HCT116 (cell line): ENCODE data around the gene BTBD9. TPM values are rescaled to one million over a fixed set of nuclear protein-coding genes. Genes with fewer than 3 reads are reported as not detected.

Experiments used
- ATAC-seq: fragments of 200-7000 bp; cut with Tn5 transposase; 2 replicates; pipeline ENCODE4 v1.9.1; 2020; ENCODE audit warnings: mild to moderate bottlenecking, moderate library complexity
- BruUV-seq: library from RNA; stranded (reverse); fragments of 400-500 nt; replicated peaks from 2 replicates; lab custom pipeline; 2021; lab: Mats Ljungman, UMichigan
- CTCF ChIA-PET: fragments of 300-600 bp; sonication (Branson Sonifier 250); formaldehyde crosslinking; loops from one replicate; lab custom pipeline; 2021; ENCODE audit warnings: antibody characterized with exemption; lab: Charles Lee
- POLR2A ChIA-PET: fragments of 300-600, 350-600 bp; sonication (Branson Sonifier 250); formaldehyde crosslinking; loops from one replicate; lab custom pipeline; 2021; ENCODE audit warnings: antibody characterized with exemption; lab: Charles Lee
- RAD21 ChIA-PET, 2 experiments: fragments of 300-600 bp; sonication (Branson Sonifier 250); formaldehyde crosslinking; loops; one replicate each; lab custom pipeline; 2023; ENCODE audit warnings: low total read pairs in 2 of 2; ENCODE audit not compliant: uncharacterized antibody in 2 of 2, unreplicated experiment in 2 of 2, low non-redundant PET in 1 of 2; lab: Charles Lee
- DNase-seq: peaks from one replicate; pipeline ENCODE4 v3.0.0-alpha.2; 2010; ENCODE audit warnings: low read depth, low spot score
- H2AFZ ChIP-seq: fragments of 200-600 bp; shearing (Covaris generic), sonication (generic); 2 replicates; pipeline ENCODE4 v1.6.1; 2017; ENCODE audit warnings: low read depth, mixed run types, mixed read lengths, antibody characterized with exemption, low read length; ENCODE audit not compliant: poor library complexity, severe bottlenecking
- H3K27ac ChIP-seq: 2 replicates; pipeline ENCODE4 v1.5.1; 2012; ENCODE audit warnings: low read depth, low read length
- H3K27me3 ChIP-seq: fragments of 200-600 bp; sonication (generic); 2 replicates; pipeline ENCODE4 v1.6.1; 2016; ENCODE audit warnings: mixed run types, low read length, mixed read lengths; ENCODE audit not compliant: insufficient read depth
- H3K36me3 ChIP-seq, 2 experiments: fragments of 200-500 bp in 1 of 2; fragments of 200-600 bp in 1 of 2; sonication (Bioruptor generic) in 1 of 2; sonication (generic) in 1 of 2; 2 replicates each; pipeline versions ENCODE4 v1.5.1 to v1.6.1; 2014 to 2016; ENCODE audit warnings: low read length in 2 of 2, inconsistent platforms in 1 of 2, mixed read lengths in 1 of 2, mixed run types in 1 of 2; ENCODE audit not compliant: insufficient read depth in 2 of 2, control insufficient read depth in 1 of 2
- H3K4me1 ChIP-seq, 2 experiments: fragments of 200-600 bp in 1 of 2; sonication (generic) in 1 of 2; 2 replicates each; pipeline versions ENCODE4 v1.5.1 to v1.6.1; 2012 to 2017; ENCODE audit warnings: low read length in 2 of 2, inconsistent platforms in 1 of 2, mild to moderate bottlenecking in 1 of 2, mixed read lengths in 1 of 2, mixed run types in 1 of 2, moderate library complexity in 1 of 2; ENCODE audit not compliant: insufficient read depth in 2 of 2, control insufficient read depth in 1 of 2
- H3K4me2 ChIP-seq: fragments of 200-600 bp; sonication (generic); 2 replicates; pipeline ENCODE4 v1.6.1; 2017; ENCODE audit warnings: mixed run types, low read length, mixed read lengths
- H3K4me3 ChIP-seq, 2 experiments: fragments of 200-600 bp in 1 of 2; sonication (generic) in 1 of 2; replicated peaks in 1 of 2; 2 replicates each; pipeline ENCODE4 v1.5.1; 2011 to 2016; ENCODE audit warnings: low read length in 2 of 2, control low read depth in 1 of 2, low read depth in 1 of 2, mild to moderate bottlenecking in 1 of 2, mixed read lengths in 1 of 2, mixed run types in 1 of 2
- H3K79me2 ChIP-seq: fragments of 200-600 bp; sonication (generic); 2 replicates; pipeline ENCODE4 v1.6.1; 2017; ENCODE audit warnings: mild to moderate bottlenecking, mixed run types, low read length, moderate library complexity, mixed read lengths; ENCODE audit not compliant: insufficient read depth
- H3K9ac ChIP-seq: fragments of 200-600 bp; sonication (generic); 2 replicates; pipeline ENCODE4 v1.6.1; 2016; ENCODE audit warnings: low read length, mixed read lengths
- H3K9me2 ChIP-seq: fragments of 200-600 bp; sonication (generic), shearing (Covaris generic); 2 replicates; pipeline ENCODE4 v1.6.1; 2017; ENCODE audit warnings: mixed run types, mild to moderate bottlenecking, moderate library complexity; ENCODE audit not compliant: insufficient read depth
- H3K9me3 ChIP-seq, 2 experiments: fragments of 200-500 bp in 1 of 2; fragments of 200-600 bp in 1 of 2; sonication (Bioruptor generic) in 1 of 2; sonication (generic) in 1 of 2; 2 replicates each; pipeline ENCODE4 v1.6.1; 2014 to 2017; ENCODE audit warnings: low read length in 2 of 2, mixed read lengths in 2 of 2, inconsistent platforms in 1 of 2, low read depth in 1 of 2, mild to moderate bottlenecking in 1 of 2, mixed run types in 1 of 2, moderate library complexity in 1 of 2; ENCODE audit not compliant: control insufficient read depth in 1 of 2, insufficient read depth in 1 of 2
- H4K20me1 ChIP-seq: fragments of 200-600 bp; sonication (generic), shearing (Covaris generic); 2 replicates; pipeline ENCODE4 v1.6.1; 2017; ENCODE audit warnings: mixed run types, mild to moderate bottlenecking, moderate library complexity; ENCODE audit not compliant: insufficient read depth
- CBX3 ChIP-seq: IDR thresholded peaks from 2 replicates; pipeline ENCODE4 v1.6.1; 2012; ENCODE audit warnings: low read depth
- CEBPB ChIP-seq: IDR thresholded peaks from 2 replicates; pipeline ENCODE4 v1.6.1; 2012; ENCODE audit warnings: low read depth
- EGR1 ChIP-seq: IDR thresholded peaks from 2 replicates; pipeline ENCODE4 v1.6.1; 2012; ENCODE audit warnings: low read depth
- EZH2 ChIP-seq: fragments of 200-600 bp; sonication (generic); IDR thresholded peaks from 2 replicates; pipeline ENCODE4 v1.6.1; 2017; ENCODE audit warnings: antibody characterized with exemption, mixed run types
- EZH2phosphoT487 ChIP-seq: fragments of 200-600 bp; IDR thresholded peaks from 2 replicates; pipeline ENCODE4 v1.6.1; 2018; ENCODE audit warnings: antibody characterized with exemption, borderline replicate concordance
- POLR2AphosphoS5 ChIP-seq: IDR thresholded peaks from 2 replicates; pipeline ENCODE4 v1.6.1; 2011; ENCODE audit warnings: mild to moderate bottlenecking, low read depth, low read length, moderate library complexity
- SIN3A ChIP-seq: IDR thresholded peaks from 2 replicates; pipeline ENCODE4 v1.6.1; 2012; ENCODE audit warnings: low read depth
- SP1 ChIP-seq: IDR thresholded peaks from 2 replicates; pipeline ENCODE4 v1.6.1; 2012; ENCODE audit warnings: low read depth
- SRF ChIP-seq: IDR thresholded peaks from 2 replicates; pipeline ENCODE4 v1.6.1; 2012; ENCODE audit warnings: low read depth
- YY1 ChIP-seq: IDR thresholded peaks from 2 replicates; pipeline ENCODE4 v1.6.1; 2011; ENCODE audit warnings: low read length, low read depth, moderate library complexity, mild to moderate bottlenecking; ENCODE audit not compliant: insufficient replicate concordance; ENCODE audit errors: extremely low read depth
- ZFX ChIP-seq: fragments of 450-650 bp; IDR thresholded peaks from 2 replicates; pipeline ENCODE4 v1.6.1; 2017
- intact Hi-C: fragments of 100-400 bp; cut with micrococcal nuclease; formaldehyde crosslinking; loops from 2 replicates; pipeline ENCODE4 v1.10.0; 2022
- total RNA-seq: library from RNA; stranded (reverse); gene quantifications from one replicate; pipeline ENCODE4 v1.2.1, GENCODE V29; 2021; ENCODE audit not compliant: unreplicated experiment
- TF ChIP-seq, protein P1 (sequence below): IDR thresholded peaks from 2 replicates; pipeline ENCODE4 v1.6.1; 2012; ENCODE audit warnings: low read depth
- TF ChIP-seq, protein P2 (sequence below): IDR thresholded peaks from 2 replicates; pipeline ENCODE4 v1.6.1; 2012

Gene BTBD9
- total RNA-seq, 1 experiment from 2014 or later: 10.9 TPM

DNA sequence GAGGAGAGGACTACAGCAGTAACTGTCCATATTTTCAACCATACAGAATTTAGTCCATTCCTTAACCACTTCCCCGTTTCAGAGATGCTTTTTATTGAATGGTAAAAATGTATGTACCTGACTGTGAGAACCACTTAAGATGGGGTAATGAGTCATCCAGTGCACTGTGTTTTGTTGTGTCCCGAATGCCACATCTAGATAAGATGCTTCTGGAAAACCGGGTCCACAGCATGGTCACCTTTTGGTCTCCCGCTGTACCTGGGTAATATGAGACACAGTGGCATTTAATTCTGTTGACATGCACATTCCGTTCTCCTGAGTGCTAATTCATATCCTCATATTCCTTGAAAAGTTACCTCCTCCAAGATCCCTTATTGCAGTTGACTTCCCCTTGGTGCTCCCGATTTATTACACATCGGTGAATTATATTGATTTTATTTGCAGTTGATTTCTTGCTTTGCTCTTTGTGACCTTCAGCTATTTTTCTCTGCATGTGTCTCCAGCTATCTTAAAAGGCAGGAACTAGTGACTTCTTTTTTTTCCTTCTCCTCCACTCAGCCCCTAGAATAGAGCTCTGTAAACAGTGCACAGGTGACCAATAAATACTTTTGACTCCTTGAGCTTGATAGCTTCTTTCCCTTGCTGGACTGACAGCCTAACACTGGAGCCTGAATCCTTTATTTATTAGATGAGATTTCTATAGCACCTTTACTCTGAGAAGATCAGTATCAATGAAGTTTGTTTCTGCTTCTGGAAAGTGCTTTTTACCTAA lies 505.6 kb downstream of the BTBD9 start:
- Histone ChIP-seq H3K9ac (no peak overlapping the region), H3K4me3 (no peak overlapping the region), H3K27ac (no peak overlapping the region), H3K4me2 (no peak overlapping the region)
- intact Hi-C loops: no loop called here
- ChIA-PET POLR2A (no interaction called here), RAD21 (no interaction called here)
- TF ChIP-seq CBX3 (no peak), POLR2AphosphoS5 (no peak), CEBPB (no peak), SIN3A (no peak), ZFX (no peak), EZH2phosphoT487 (no peak), SRF (no peak), SP1 (no peak), EGR1 (no peak), EZH2 (no peak), YY1 (no peak)
- TF ChIP-seq, protein P1, sequence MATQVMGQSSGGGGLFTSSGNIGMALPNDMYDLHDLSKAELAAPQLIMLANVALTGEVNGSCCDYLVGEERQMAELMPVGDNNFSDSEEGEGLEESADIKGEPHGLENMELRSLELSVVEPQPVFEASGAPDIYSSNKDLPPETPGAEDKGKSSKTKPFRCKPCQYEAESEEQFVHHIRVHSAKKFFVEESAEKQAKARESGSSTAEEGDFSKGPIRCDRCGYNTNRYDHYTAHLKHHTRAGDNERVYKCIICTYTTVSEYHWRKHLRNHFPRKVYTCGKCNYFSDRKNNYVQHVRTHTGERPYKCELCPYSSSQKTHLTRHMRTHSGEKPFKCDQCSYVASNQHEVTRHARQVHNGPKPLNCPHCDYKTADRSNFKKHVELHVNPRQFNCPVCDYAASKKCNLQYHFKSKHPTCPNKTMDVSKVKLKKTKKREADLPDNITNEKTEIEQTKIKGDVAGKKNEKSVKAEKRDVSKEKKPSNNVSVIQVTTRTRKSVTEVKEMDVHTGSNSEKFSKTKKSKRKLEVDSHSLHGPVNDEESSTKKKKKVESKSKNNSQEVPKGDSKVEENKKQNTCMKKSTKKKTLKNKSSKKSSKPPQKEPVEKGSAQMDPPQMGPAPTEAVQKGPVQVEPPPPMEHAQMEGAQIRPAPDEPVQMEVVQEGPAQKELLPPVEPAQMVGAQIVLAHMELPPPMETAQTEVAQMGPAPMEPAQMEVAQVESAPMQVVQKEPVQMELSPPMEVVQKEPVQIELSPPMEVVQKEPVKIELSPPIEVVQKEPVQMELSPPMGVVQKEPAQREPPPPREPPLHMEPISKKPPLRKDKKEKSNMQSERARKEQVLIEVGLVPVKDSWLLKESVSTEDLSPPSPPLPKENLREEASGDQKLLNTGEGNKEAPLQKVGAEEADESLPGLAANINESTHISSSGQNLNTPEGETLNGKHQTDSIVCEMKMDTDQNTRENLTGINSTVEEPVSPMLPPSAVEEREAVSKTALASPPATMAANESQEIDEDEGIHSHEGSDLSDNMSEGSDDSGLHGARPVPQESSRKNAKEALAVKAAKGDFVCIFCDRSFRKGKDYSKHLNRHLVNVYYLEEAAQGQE: no peak
- TF ChIP-seq, protein P2, sequence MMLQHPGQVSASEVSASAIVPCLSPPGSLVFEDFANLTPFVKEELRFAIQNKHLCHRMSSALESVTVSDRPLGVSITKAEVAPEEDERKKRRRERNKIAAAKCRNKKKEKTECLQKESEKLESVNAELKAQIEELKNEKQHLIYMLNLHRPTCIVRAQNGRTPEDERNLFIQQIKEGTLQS: no peak
- TF ChIP-seq, all 23 proteins: peak for 0
- no peak overlapping the region for H2AFZ ChIP-seq
- H3K79me2 ChIP-seq: 0 out of 2 replicates have a peak, but pooled peaks cover 3% of the 10 kb centered on the region
- CTCF ChIA-PET: no interaction called here
- no peaks in the 10 kb centered on the region for H4K20me1 ChIP-seq
- ATAC-seq (no peak), DNase-seq (no peak)
- H3K27me3 ChIP-seq: no peaks in the 10 kb centered on the region
- H3K9me2 ChIP-seq: no peaks in the 10 kb centered on the region
- peaks cover 0 to 6% of the 10 kb centered on the region in 2 experiments; a peak in 1 of 4 replicates for H3K4me1 ChIP-seq
- no TSS peak for BruUV-seq
- H3K9me3 ChIP-seq: no peaks in the 10 kb centered on the region
- H3K36me3 ChIP-seq: no peaks in the 10 kb centered on the region
